DOHH2 (cell line): Measurements from ENCODE around the gene HOXA6.

Source experiments
- H3F3A ChIP-seq: fragments of 200-600 bp; sonication (generic), shearing (Covaris generic); 2 replicates; pipeline ENCODE4 v1.6.0; 2016; ENCODE audit warnings: antibody characterized with exemption, mild to moderate bottlenecking; ENCODE audit not compliant: control insufficient read depth, insufficient read depth
- H3K27ac ChIP-seq: fragments of 200-600 bp; sonication (generic); 2 replicates; pipeline ENCODE4 v1.5.1; 2014; ENCODE audit warnings: low read depth, mild to moderate bottlenecking, low read length, moderate library complexity
- H3K27me3 ChIP-seq: fragments of 200-600 bp; sonication (generic); 2 replicates; pipeline ENCODE4 v1.6.1; 2014; ENCODE audit warnings: mild to moderate bottlenecking, low read length, mixed read lengths; ENCODE audit not compliant: control insufficient read depth
- H3K36me3 ChIP-seq: fragments of 200-600 bp; sonication (generic); 2 replicates; pipeline ENCODE4 v1.6.1; 2014; ENCODE audit warnings: mild to moderate bottlenecking, low read length, moderate library complexity, mixed read lengths; ENCODE audit not compliant: control insufficient read depth
- H3K4me1 ChIP-seq: fragments of 200-600 bp; sonication (generic); 2 replicates; pipeline ENCODE4 v1.6.1; 2014; ENCODE audit warnings: mild to moderate bottlenecking, low read length, mixed read lengths; ENCODE audit not compliant: control insufficient read depth
- H3K4me2 ChIP-seq: fragments of 200-600 bp; sonication (generic); 2 replicates; pipeline ENCODE4 v1.6.0; 2014; ENCODE audit warnings: mild to moderate bottlenecking, low read length, moderate library complexity
- H3K4me3 ChIP-seq: fragments of 200-600 bp; sonication (generic); 2 replicates; pipeline ENCODE4 v1.5.1; 2014; ENCODE audit warnings: mild to moderate bottlenecking, low read length, mixed read lengths
- H3K79me2 ChIP-seq: fragments of 200-600 bp; sonication (generic); 2 replicates; pipeline ENCODE4 v1.6.1; 2014; ENCODE audit warnings: mild to moderate bottlenecking, low read length, mixed read lengths; ENCODE audit not compliant: control insufficient read depth
- H3K9me2 ChIP-seq: fragments of 200-600 bp; sonication (generic); replicated peaks from 2 replicates; pipeline ENCODE4 v1.6.1; 2014; ENCODE audit warnings: mild to moderate bottlenecking, low read length, mixed read lengths; ENCODE audit not compliant: control insufficient read depth
- H3K9me3 ChIP-seq: fragments of 200-600 bp; sonication (generic); 2 replicates; pipeline ENCODE4 v1.6.1; 2014; ENCODE audit warnings: antibody characterized with exemption, low read length, mixed read lengths; ENCODE audit not compliant: control insufficient read depth, insufficient read depth
- H4K20me1 ChIP-seq: fragments of 200-600 bp; sonication (generic); 2 replicates; pipeline ENCODE4 v1.6.0; 2014; ENCODE audit warnings: low read depth, mild to moderate bottlenecking, antibody characterized with exemption, low read length, moderate library complexity; ENCODE audit not compliant: control insufficient read depth, insufficient read depth
- EZH2phosphoT487 ChIP-seq: fragments of 200-600 bp; sonication (generic); IDR thresholded peaks from 2 replicates; pipeline ENCODE4 v1.6.1; 2017; ENCODE audit warnings: borderline replicate concordance, mild to moderate bottlenecking, antibody characterized with exemption, low read length, moderate library complexity, mixed read lengths
- TF ChIP-seq, protein P1 (sequence below): fragments of 200-600 bp; sonication (generic); IDR thresholded peaks from one replicate; pipeline ENCODE4 v1.5.1; 2014; ENCODE audit warnings: antibody characterized with exemption, mild to moderate bottlenecking, low read depth, low read length; ENCODE audit not compliant: poor library complexity, severe bottlenecking

Gene HOXA6

DNA sequence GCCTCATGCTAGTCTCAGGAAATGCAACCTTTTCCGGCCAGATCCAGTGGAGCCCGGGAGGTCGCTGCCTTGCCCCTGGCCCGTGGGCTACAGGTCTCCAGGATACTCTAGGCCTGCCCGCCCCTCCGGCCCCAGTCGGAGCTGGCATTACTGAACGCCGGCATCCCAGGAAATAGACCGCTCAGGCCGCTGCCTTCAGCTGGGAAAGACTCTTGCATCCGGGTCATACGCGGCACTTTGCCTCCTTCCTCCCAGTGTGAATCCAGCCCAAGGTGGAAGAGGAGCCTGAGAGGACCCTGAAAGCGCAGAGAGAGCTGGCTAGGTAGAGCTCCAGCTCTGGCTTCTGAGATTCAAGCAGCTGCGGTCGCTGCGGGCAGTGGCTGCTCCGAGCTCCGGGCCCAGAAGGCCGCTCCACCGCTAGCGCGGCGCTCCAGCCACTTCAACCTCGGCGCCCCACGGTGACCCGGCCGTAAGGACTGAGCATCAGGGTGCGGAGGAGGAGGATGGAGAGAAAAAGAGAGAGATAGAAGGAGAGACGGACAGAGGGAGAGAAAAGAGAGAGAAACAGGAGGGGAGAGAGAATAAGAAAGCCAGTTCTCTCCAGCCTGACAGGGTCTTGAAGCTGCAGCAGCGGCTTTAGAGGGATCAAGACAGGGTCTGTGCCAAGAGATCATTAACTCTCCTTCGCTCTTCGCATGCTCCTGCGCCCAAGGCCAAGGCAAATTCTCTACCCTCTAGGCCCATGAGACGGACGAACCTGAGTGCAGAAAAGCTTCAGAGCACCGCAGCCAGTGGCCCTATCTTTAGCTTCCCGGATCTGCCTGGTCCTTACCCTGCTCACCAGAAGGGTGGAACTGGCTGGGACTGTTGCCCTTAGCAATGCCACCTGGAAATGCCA is 28.3 kb upstream of the HOXA6 start:
- Histone ChIP-seq H3K4me3 (no peak overlapping the region), H3K9me3 (no peaks in the 10 kb centered on the region), H3K4me2 (no peak overlapping the region), H3K79me2 (no peaks in the 10 kb centered on the region), H3F3A (peaks cover 3% of the 10 kb centered on the region; the same call in 1 of the 2 replicates), H4K20me1 (peaks cover under 1% of the 10 kb centered on the region; the same call in 1 of the 2 replicates), H3K4me1 (peaks cover 20% of the 10 kb centered on the region), H3K27me3 (peaks cover 53% of the 10 kb centered on the region), H3K27ac (no peak overlapping the region), H3K36me3 (no peaks in the 10 kb centered on the region), H3K9me2 (no peaks in the 10 kb centered on the region)
- TF ChIP-seq, protein P1, sequence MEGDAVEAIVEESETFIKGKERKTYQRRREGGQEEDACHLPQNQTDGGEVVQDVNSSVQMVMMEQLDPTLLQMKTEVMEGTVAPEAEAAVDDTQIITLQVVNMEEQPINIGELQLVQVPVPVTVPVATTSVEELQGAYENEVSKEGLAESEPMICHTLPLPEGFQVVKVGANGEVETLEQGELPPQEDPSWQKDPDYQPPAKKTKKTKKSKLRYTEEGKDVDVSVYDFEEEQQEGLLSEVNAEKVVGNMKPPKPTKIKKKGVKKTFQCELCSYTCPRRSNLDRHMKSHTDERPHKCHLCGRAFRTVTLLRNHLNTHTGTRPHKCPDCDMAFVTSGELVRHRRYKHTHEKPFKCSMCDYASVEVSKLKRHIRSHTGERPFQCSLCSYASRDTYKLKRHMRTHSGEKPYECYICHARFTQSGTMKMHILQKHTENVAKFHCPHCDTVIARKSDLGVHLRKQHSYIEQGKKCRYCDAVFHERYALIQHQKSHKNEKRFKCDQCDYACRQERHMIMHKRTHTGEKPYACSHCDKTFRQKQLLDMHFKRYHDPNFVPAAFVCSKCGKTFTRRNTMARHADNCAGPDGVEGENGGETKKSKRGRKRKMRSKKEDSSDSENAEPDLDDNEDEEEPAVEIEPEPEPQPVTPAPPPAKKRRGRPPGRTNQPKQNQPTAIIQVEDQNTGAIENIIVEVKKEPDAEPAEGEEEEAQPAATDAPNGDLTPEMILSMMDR, result no peak

DNA sequence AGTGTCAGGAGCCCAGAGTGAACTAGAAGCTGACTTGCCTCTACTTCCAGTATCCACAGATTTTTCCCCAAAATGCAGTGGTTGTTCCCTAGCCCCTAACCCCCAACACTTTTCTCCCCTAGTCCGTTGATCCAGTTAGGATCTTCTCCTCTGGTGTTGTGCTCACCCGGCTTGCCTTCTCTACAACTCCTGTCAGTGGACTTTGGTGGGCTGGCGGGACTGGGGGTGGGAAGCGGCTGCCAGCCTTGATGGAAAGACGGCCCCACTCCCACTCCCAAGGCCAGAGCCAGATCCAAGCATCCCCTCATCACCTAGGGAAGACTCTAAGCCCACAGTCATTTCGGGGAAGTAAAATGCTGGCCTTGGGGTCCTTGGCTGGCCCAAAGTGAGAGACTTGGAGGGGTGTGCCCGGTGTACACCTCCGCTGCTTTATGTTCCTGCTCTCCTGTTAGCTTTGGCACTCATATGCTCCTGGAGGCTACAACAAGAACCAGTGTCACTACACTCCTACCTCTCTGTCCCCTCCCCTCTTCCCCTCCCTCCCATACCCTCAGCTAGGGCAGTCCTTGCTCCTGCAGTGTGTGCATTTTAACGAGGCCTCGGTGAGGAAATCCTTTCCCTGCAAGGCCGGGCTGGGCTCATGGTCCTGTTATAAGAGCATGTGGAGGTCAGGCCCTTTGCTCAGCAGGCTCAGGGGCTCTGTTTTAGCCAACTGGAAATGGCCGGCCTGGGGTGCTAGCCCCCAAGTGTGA is 27.5 kb upstream of the HOXA6 start:
- H3K9me2 ChIP-seq, result no peaks in the 10 kb centered on the region
- H4K20me1 ChIP-seq, result peaks cover 4% of the 10 kb centered on the region; the same call in 1 of the 2 replicates
- H3K27me3 ChIP-seq, result peaks cover 55% of the 10 kb centered on the region
- no peak for TF ChIP-seq EZH2phosphoT487
- TF ChIP-seq, protein P1, result no peak
- H3K27ac ChIP-seq, result no peak overlapping the region
- H3K36me3 ChIP-seq, result no peaks in the 10 kb centered on the region
- H3K79me2 ChIP-seq, result no peaks in the 10 kb centered on the region
- H3K9me3 ChIP-seq, result no peaks in the 10 kb centered on the region
- H3F3A ChIP-seq, result peaks cover 10% of the 10 kb centered on the region
- peaks cover 19% of the 10 kb centered on the region for H3K4me1 ChIP-seq
- H3K4me3 ChIP-seq, result no peak overlapping the region
- no peak overlapping the region for H3K4me2 ChIP-seq

DNA sequence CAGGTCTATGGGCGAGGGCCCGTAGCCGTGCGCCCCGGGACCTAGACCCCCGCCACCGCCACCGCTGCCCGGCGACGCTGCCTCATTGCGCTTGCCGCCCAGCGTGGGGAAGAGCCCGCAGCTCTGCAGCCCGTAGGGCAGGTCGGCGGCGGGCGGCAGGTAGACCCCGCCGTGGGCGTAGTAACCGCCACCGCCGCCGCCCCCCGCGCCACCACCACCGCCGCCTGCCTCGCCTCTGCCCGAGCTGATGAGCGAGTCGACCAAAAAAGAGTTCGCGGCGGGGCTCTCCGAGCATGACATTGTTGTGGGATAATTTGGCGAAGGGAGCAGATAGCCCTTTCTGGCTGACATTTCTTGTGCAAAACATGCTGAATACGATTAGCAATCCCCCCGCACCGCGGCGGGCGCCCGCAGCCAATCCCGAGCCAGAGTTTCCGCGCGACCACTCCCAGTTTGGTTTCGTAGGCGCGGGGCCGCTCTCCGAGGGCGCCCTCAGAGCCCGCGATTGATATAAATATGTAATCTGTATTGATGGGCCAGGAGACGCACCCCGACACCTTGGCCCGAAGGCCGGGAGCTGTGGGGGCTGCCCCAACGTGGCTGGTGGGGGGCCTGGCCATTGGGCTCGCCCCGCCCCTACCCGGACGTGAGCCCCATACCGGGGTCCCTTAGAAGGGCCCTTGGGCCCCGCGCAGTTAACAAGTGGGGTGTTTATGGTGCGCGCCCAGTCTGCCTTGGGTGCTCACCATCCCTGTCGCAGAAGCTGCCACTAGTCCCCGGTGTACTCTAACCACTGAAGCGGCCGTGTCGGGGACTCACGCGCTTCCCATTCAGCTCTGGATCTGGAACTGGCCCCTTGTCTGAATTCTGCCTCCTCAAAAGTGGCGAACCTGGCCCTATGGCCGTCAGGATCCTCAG is 26.6 kb upstream of the HOXA6 start, which contains the start of gene HOXA10:
HOXA10 (minus strand) TSS at position 365 of the 918 bp plus-strand sequence; CDS start at position 351, 14 bp downstream.
- H4K20me1 ChIP-seq, result peaks cover 5% of the 10 kb centered on the region; the same call in 1 of the 2 replicates
- H3K4me1 ChIP-seq, result peaks cover 13% of the 10 kb centered on the region
- TF ChIP-seq EZH2phosphoT487, result no peak
- TF ChIP-seq, protein P1, result no peak
- no peak within 1 kb of the TSS for H3K27ac ChIP-seq
- H3K4me2 ChIP-seq, result peak within 1 kb of the TSS; percentile 73
- peaks cover 61% of the 10 kb centered on the region for H3K27me3 ChIP-seq
- H3K79me2 ChIP-seq, result no peaks in the 10 kb centered on the region
- no peaks in the 10 kb centered on the region for H3K9me2 ChIP-seq
- H3F3A ChIP-seq, result peaks cover 10% of the 10 kb centered on the region
- H3K4me3 ChIP-seq, result peak within 1 kb of the TSS; percentile 66
- H3K9me3 ChIP-seq, result no peaks in the 10 kb centered on the region
- no peaks in the 10 kb centered on the region for H3K36me3 ChIP-seq
